ENCODE data around the gene CARS2. TPM values are rescaled to one million over a fixed set of nuclear protein-coding genes. Genes with fewer than 3 reads are reported as not detected.

The CARS2 gene
- polyA plus RNA-seq, 2 of the 4 experiments (the other 2 are of a cell fraction) = 31.5 to 41.4 TPM

GRCh38 chr13:110734561-110734960 is 28.6 kb upstream of the CARS2 start:
- Histone ChIP-seq H3K9me3 (no peaks in the 10 kb centered on the region), H3K4me2 (no peak overlapping the region), H3K4me3 (no peak overlapping the region), H3K4me1 (no peaks in the 10 kb centered on the region), H3K27ac (no peak overlapping the region)
- ATAC-seq = no peak
- ChIA-PET POLR2A (no interaction called here), CTCF (no interaction called here)
- WGBS (ENCODE audit: missing lambda C conversion rate) = 67% methylated on average over 5 of the region's 5 CpGs
- DNase-seq (ENCODE audit: low read depth in 1 of 2, low spot score in 1 of 2) = no peak
- FAIRE-seq = no peak
- TF ChIP-seq EHF (CRISPR knock-in tag; IDR thresholded peaks at IDR 0.05) (no peak), KDM5A (IDR thresholded peaks at IDR 0.05) (no peak), NFE2L2 (conservative IDR thresholded peaks at IDR 0.05; ENCODE audit: low read length) (no peak), CBX2 (IDR thresholded peaks at IDR 0.05; ENCODE audit: borderline replicate concordance, low read depth) (no peak), FOSL2 (IDR thresholded peaks at IDR 0.05) (no peak), FOSL2 (CRISPR knock-in tag; IDR thresholded peaks at IDR 0.05) (no peak), PBX3 (IDR thresholded peaks at IDR 0.05) (no peak), HOXB13 (CRISPR knock-in tag; IDR thresholded peaks at IDR 0.05; ENCODE audit: low read depth) (no peak), JUN (IDR thresholded peaks at IDR 0.05) (no peak)

- Histone ChIP-seq H3K9me3 (no peaks in the 10 kb centered on the region), H3K4me3 (no peak overlapping the region), H3K4me1 (no peaks in the 10 kb centered on the region), H3K27ac (no peak overlapping the region), H3K4me2 (no peak overlapping the region)
- FAIRE-seq = no peak
- 89% methylated on average over 3 of the region's 3 CpGs for WGBS (ENCODE audit: missing lambda C conversion rate)
- no peak for TF ChIP-seq CBX8 (IDR thresholded peaks at IDR 0.05)
- TF ChIP-seq SMC3 (IDR thresholded peaks at IDR 0.05) = no peak
- TF ChIP-seq ZFP36 (IDR thresholded peaks at IDR 0.05; ENCODE audit: borderline replicate concordance, partially characterized antibody) = no peak
- no peak for TF ChIP-seq MAX (IDR thresholded peaks at IDR 0.05)
- no peak for TF ChIP-seq ESRRA (IDR thresholded peaks at IDR 0.05; ENCODE audit: borderline replicate concordance, low read length)
- TF ChIP-seq BHLHE40 (IDR thresholded peaks at IDR 0.05; ENCODE audit: low read depth, low read length) = no peak
- TF ChIP-seq CEBPB (IDR thresholded peaks at IDR 0.05) = no peak
- TF ChIP-seq PBX3 (IDR thresholded peaks at IDR 0.05) = no peak
- TF ChIP-seq RNF2 (IDR thresholded peaks at IDR 0.05; ENCODE audit: borderline replicate concordance, low read depth) = no peak
- TF ChIP-seq EHMT2 (IDR thresholded peaks at IDR 0.05; ENCODE audit: low read depth) = no peak
- TF ChIP-seq TP53 (CRISPR knock-in tag; IDR thresholded peaks at IDR 0.05) = no peak
- no peak for TF ChIP-seq ELK1 (IDR thresholded peaks at IDR 0.05; ENCODE audit: low read depth, low read length)
- no peak for TF ChIP-seq REST (IDR thresholded peaks at IDR 0.05)
- no peak for TF ChIP-seq ATOH8 (CRISPR knock-in tag; IDR thresholded peaks at IDR 0.05; ENCODE audit: low read depth)
- ATAC-seq = no peak; a peak in 1 of 6 replicates
- ChIA-PET POLR2A (no interaction called here), CTCF (no interaction called here)
- DNase-seq (ENCODE audit: low read depth in 1 of 2, low spot score in 1 of 2) = no peak
Observed at GRCh38 chr13:110731072-110731471, 25.2 kb upstream of the CARS2 start.
